ENCODE measurements around the gene MILR1. TPM values are rescaled to one million over a fixed set of nuclear protein-coding genes. Genes with fewer than 3 reads are reported as not detected.
A peak's percentile ranks its signal among the peaks of the same experiment; 100 is the strongest.

MILR1 gene
- total RNA-seq, 1 experiment from 2014 or later = 3.8 TPM

GRCh38 chr17:64507413-64507782 lies 58.5 kb downstream of the MILR1 start (continued):
- peak; percentile 57 for TF ChIP-seq TCF7L2 (IDR thresholded peaks at IDR 0.05; ENCODE audit: borderline replicate concordance, extremely low read depth, insufficient read depth, insufficient read length)
- TF ChIP-seq CTCF (IDR thresholded peaks at IDR 0.05 in 2 of 3, conservative IDR thresholded peaks at IDR 0.05 in 1 of 3; ENCODE audit: borderline replicate concordance in 1 of 3, insufficient read depth in 1 of 3, low read depth in 2 of 3, low read length in 2 of 3) = peak; percentile 43 to 46 (median 45); a peak in 5 of 6 replicates
- TF ChIP-seq RAD21 (IDR thresholded peaks at IDR 0.05; ENCODE audit: low read depth) = peak; percentile 32; the same call in 1 of the 2 replicates
- TF ChIP-seq CEBPB (IDR thresholded peaks at IDR 0.05; ENCODE audit: low read depth) = no peak
- TF ChIP-seq ZBTB33 (IDR thresholded peaks at IDR 0.05; ENCODE audit: extremely low read depth, insufficient replicate concordance, low read length) = no peak

GRCh38 chr17:64508683-64509082 lies 59.8 kb downstream of the MILR1 start:
- H3K79me2 ChIP-seq (ENCODE audit: insufficient read depth, low read length) = peaks cover 89% of the 10 kb centered on the region
- peaks cover 49 to 57% of the 10 kb centered on the region in 2 experiments for H3K36me3 ChIP-seq (ENCODE audit: control insufficient read depth in 1 of 2, insufficient read depth in 2 of 2, low read length in 2 of 2)
- ChIA-PET POLR2A (no interaction called here), RAD21 (ENCODE audit: low non-redundant PET in 1 of 2, low total read pairs in 2 of 2, uncharacterized antibody in 2 of 2, unreplicated experiment in 2 of 2) (no interaction called here), CTCF (no interaction called here)
- no peaks in the 10 kb centered on the region for H3K9me2 ChIP-seq (ENCODE audit: insufficient read depth)
- intact Hi-C loops (cut with micrococcal nuclease) = loop anchor here (5.0 kb wide), 1 partner anchor 139 kb away; no protein-coding TSS in a partner anchor
- H3K27me3 ChIP-seq (ENCODE audit: insufficient read depth, low read length) = no peaks in the 10 kb centered on the region
- no peak for ATAC-seq
- TF ChIP-seq EGR1 (IDR thresholded peaks at IDR 0.05; ENCODE audit: low read depth) (no peak), ELF1 (IDR thresholded peaks at IDR 0.05; ENCODE audit: borderline replicate concordance, low read depth) (no peak), SRF (IDR thresholded peaks at IDR 0.05; ENCODE audit: low read depth) (no peak), ZBTB33 (IDR thresholded peaks at IDR 0.05; ENCODE audit: extremely low read depth, insufficient replicate concordance, low read length) (no peak), ZNF274 (IDR thresholded peaks at IDR 0.05; ENCODE audit: low read depth, low read length) (no peak), ZFX (IDR thresholded peaks at IDR 0.05) (no peak), CBX3 (IDR thresholded peaks at IDR 0.05; ENCODE audit: low read depth) (no peak), TCF7L2 (IDR thresholded peaks at IDR 0.05; ENCODE audit: borderline replicate concordance, extremely low read depth, insufficient read depth, insufficient read length) (no peak), JUND (IDR thresholded peaks at IDR 0.05) (no peak), EZH2 (IDR thresholded peaks at IDR 0.05) (no peak), CTCF (IDR thresholded peaks at IDR 0.05 in 2 of 3, conservative IDR thresholded peaks at IDR 0.05 in 1 of 3; ENCODE audit: borderline replicate concordance in 1 of 3, insufficient read depth in 1 of 3, low read depth in 2 of 3, low read length in 2 of 3) (no peak), MAX (IDR thresholded peaks at IDR 0.05) (no peak), CEBPB (IDR thresholded peaks at IDR 0.05; ENCODE audit: low read depth) (no peak), POLR2AphosphoS5 (IDR thresholded peaks at IDR 0.05; ENCODE audit: low read depth, low read length) (no peak)
- peak overlapping the region; percentile 87 for H3K4me2 ChIP-seq (ENCODE audit: low read length)
- H3K9ac ChIP-seq (ENCODE audit: low read length) = peak overlapping the region; percentile 99; the same call in 1 of the 2 replicates
- peak overlapping the region in 1 of 2 experiments; percentile 95; a peak in 1 of 4 replicates for H3K4me3 ChIP-seq (replicated peaks in 1 of 2; ENCODE audit: low read depth in 1 of 2, low read length in 2 of 2)
- BruUV-seq (replicated peaks) = no TSS peak
- no peak overlapping the region for H3K27ac ChIP-seq (ENCODE audit: low read depth, low read length)
- DNase-seq (ENCODE audit: low read depth, low spot score) = no peak
- H3K4me1 ChIP-seq (ENCODE audit: control insufficient read depth in 1 of 2, insufficient read depth in 2 of 2, low read length in 2 of 2) = peaks cover 12 to 22% of the 10 kb centered on the region in 2 experiments
- peaks cover 32% of the 10 kb centered on the region; the same call in 1 of the 2 replicates for H4K20me1 ChIP-seq (ENCODE audit: insufficient read depth)
- H3K9me3 ChIP-seq (ENCODE audit: control insufficient read depth in 1 of 2, insufficient read depth in 1 of 2, low read depth in 1 of 2, low read length in 2 of 2) = no peaks in the 10 kb centered on the region
- H2AFZ ChIP-seq (ENCODE audit: low read depth, low read length, poor library complexity, severe bottlenecking) = no peak overlapping the region

All from HCT116 (cell line).